ENCODE measurements around the gene SF1.

Gene SF1

GRCh38 chr11:64746486-64746885 is 31.9 kb downstream of the SF1 start:
- DNase-seq (ENCODE audit: low read depth, low spot score), result no peak

GRCh38 chr11:64745521-64746328 is 32.6 kb downstream of the SF1 start:
- peak; percentile 70 for DNase-seq (ENCODE audit: low read depth, low spot score)

- peak; percentile 26 for DNase-seq (ENCODE audit: low read depth, low spot score)
These were observed 33.2 kb downstream of the SF1 start for GRCh38 chr11:64745189-64745520.

GRCh38 chr11:64744544-64745188 is 33.7 kb downstream of the SF1 start:
- no peak for DNase-seq (ENCODE audit: low read depth, low spot score)

- peak; percentile 49 for DNase-seq (ENCODE audit: low read depth, low spot score)
These were observed 34.5 kb downstream of the SF1 start, which contains the start of gene RASGRP2 for GRCh38 chr11:64743591-64744543. Gene RASGRP2, minus strand, starts transcription at chr11:64744142. Its CDS starts 1,276 bp downstream, at chr11:64742866.

- peak; percentile 65 for DNase-seq (ENCODE audit: low read depth, low spot score)
These were observed 35.3 kb downstream of the SF1 start for GRCh38 chr11:64742889-64743590.

GRCh38 chr11:64742087-64742888 is 36.1 kb downstream of the SF1 start:
- peak; percentile 14 for DNase-seq (ENCODE audit: low read depth, low spot score)

GRCh38 chr11:64741375-64742086 is 36.8 kb downstream of the SF1 start:
- DNase-seq (ENCODE audit: low read depth, low spot score), result no peak

- no peak for DNase-seq (ENCODE audit: low read depth, low spot score)
These were observed 38.5 kb downstream of the SF1 start for GRCh38 chr11:64739871-64740270.

- no peak for DNase-seq (ENCODE audit: low read depth, low spot score)
These were observed 41.7 kb downstream of the SF1 start for GRCh38 chr11:64736654-64737053.

GRCh38 chr11:64735725-64736259 is 42.5 kb downstream of the SF1 start:
- no peak for DNase-seq (ENCODE audit: low read depth, low spot score)

- no peak for DNase-seq (ENCODE audit: low read depth, low spot score)
These were observed 43.3 kb downstream of the SF1 start for GRCh38 chr11:64734811-64735724.

- DNase-seq (ENCODE audit: low read depth, low spot score), result no peak
These were observed 46.7 kb downstream of the SF1 start for GRCh38 chr11:64731601-64732000.

GRCh38 chr11:64729851-64730382 is 48.4 kb downstream of the SF1 start:
- no peak for DNase-seq (ENCODE audit: low read depth, low spot score)

- no peak for DNase-seq (ENCODE audit: low read depth, low spot score)
These were observed 49.5 kb downstream of the SF1 start for GRCh38 chr11:64728757-64729365.

GRCh38 chr11:64726867-64727530 is 51.3 kb downstream of the SF1 start:
- no peak for DNase-seq (ENCODE audit: low read depth, low spot score)

GRCh38 chr11:64726211-64726641 is 52.1 kb downstream of the SF1 start:
- DNase-seq (ENCODE audit: low read depth, low spot score), result no peak

Measured in astrocyte of the hippocampus (primary cell).